ENCODE results near the gene ARHGAP31.

The ARHGAP31 gene

GRCh38 chr3:119311081-119311925 lies 17.1 kb downstream of the ARHGAP31 start:
- Histone ChIP-seq H3K4me3 (ENCODE audit: low read depth, low read length) (no peak overlapping the region), H3K36me3 (no peaks in the 10 kb centered on the region), H3K27me3 (ENCODE audit: insufficient read depth, low read depth, severe bottlenecking) (no peaks in the 10 kb centered on the region), H3K9me3 (ENCODE audit: severe bottlenecking) (peaks cover 12% of the 10 kb centered on the region), H3K27ac (no peak overlapping the region)
- no peak for DNase-seq
- TF ChIP-seq CTCF (IDR thresholded peaks at IDR 0.05; ENCODE audit: low read depth, low read length), result no peak

- no peak for DNase-seq
- Histone ChIP-seq H3K27ac (no peak overlapping the region), H3K36me3 (no peaks in the 10 kb centered on the region), H3K9me3 (ENCODE audit: severe bottlenecking) (peaks cover 3% of the 10 kb centered on the region), H3K27me3 (ENCODE audit: insufficient read depth, low read depth, severe bottlenecking) (no peaks in the 10 kb centered on the region), H3K4me3 (ENCODE audit: low read depth, low read length) (no peak overlapping the region)
- no peak for TF ChIP-seq CTCF (IDR thresholded peaks at IDR 0.05; ENCODE audit: low read depth, low read length)
These were observed 19.3 kb downstream of the ARHGAP31 start for GRCh38 chr3:119313461-119313860.

GRCh38 chr3:119314821-119315220 lies 20.6 kb downstream of the ARHGAP31 start:
- Histone ChIP-seq H3K4me3 (ENCODE audit: low read depth, low read length) (no peak overlapping the region), H3K27ac (no peak overlapping the region; the same call in none of the 2 replicates), H3K36me3 (no peaks in the 10 kb centered on the region), H3K9me3 (ENCODE audit: severe bottlenecking) (no peaks in the 10 kb centered on the region), H3K27me3 (ENCODE audit: insufficient read depth, low read depth, severe bottlenecking) (no peaks in the 10 kb centered on the region)
- no peak for TF ChIP-seq CTCF (IDR thresholded peaks at IDR 0.05; ENCODE audit: low read depth, low read length)
- DNase-seq, result peak; percentile 70

GRCh38 chr3:119315600-119316312 lies 21.6 kb downstream of the ARHGAP31 start:
- Histone ChIP-seq H3K36me3 (no peaks in the 10 kb centered on the region), H3K9me3 (ENCODE audit: severe bottlenecking) (no peaks in the 10 kb centered on the region), H3K27ac (peak overlapping the region; percentile 29; the same call in 1 of the 2 replicates), H3K27me3 (ENCODE audit: insufficient read depth, low read depth, severe bottlenecking) (no peaks in the 10 kb centered on the region), H3K4me3 (ENCODE audit: low read depth, low read length) (no peak overlapping the region)
- DNase-seq, result no peak
- TF ChIP-seq CTCF (IDR thresholded peaks at IDR 0.05; ENCODE audit: low read depth, low read length), result no peak

- H3K27me3 ChIP-seq (ENCODE audit: insufficient read depth, low read depth, severe bottlenecking), result no peaks in the 10 kb centered on the region
- no peak overlapping the region for H3K4me3 ChIP-seq (ENCODE audit: low read depth, low read length)
- DNase-seq, result no peak
- H3K9me3 ChIP-seq (ENCODE audit: severe bottlenecking), result no peaks in the 10 kb centered on the region
- TF ChIP-seq CTCF (IDR thresholded peaks at IDR 0.05; ENCODE audit: low read depth, low read length), result no peak
- H3K27ac ChIP-seq, result no peak overlapping the region
- H3K36me3 ChIP-seq, result no peaks in the 10 kb centered on the region
These were observed 22.1 kb downstream of the ARHGAP31 start for GRCh38 chr3:119316313-119316670.

Measured in WERI-Rb-1 (cell line).